GM18502 (cell line): ENCODE data around the gene GNAI3.

ENCODE experiments used
- ATAC-seq: cut with Tn5 transposase; IDR thresholded peaks from one replicate; pipeline ENCODE4 v1.9.1; 2021; ENCODE audit warnings: mild to moderate bottlenecking; ENCODE audit not compliant: unreplicated experiment, poor library complexity

Gene GNAI3

DNA sequence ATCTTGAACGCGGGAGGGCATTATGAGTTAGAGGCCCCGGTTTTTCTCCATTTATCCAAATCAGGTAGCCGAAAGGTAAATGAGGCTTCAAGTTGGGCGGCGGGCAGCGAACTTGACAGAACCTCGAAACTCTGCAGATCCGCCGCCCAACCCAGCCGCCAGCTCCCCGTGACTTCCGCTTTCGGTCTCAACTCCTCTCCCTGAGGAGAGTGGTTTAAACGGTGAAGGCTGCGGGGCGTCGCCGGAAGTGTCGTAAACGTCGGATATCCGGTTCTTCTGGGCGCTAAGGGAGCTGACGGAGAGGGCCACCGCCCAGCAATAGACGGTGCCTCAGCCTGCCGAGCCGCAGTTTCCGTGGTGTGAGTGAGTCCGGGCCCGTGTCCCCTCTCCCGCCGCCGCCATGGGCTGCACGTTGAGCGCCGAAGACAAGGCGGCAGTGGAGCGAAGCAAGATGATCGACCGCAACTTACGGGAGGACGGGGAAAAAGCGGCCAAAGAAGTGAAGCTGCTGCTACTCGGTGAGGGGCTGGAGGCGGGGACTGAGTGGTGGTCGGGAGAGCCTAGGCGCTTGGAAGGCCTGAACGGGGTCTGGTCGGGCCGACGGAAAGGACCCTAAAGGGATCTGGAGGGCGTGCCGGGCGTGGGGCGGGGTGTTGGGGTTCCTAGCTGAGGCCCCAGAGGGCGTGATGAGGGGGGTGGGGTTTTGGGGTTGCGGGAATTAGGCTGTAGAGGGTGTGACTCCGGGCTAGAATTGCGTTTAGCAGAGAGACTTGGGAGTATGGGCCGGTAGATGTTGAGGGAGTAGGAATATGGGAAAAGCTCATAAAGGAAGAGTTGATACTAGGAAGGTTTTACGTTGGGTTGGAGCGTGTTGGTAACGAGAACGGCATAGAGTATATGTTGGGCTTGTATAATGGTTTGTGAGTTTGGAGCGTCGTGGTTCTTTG lies at the start of gene GNAI3:
GNAI3 (plus strand) TSS at position 295 of the 947 bp plus-strand sequence; CDS start at position 401, 106 bp downstream.
- ATAC-seq = peak; percentile 87

DNA sequence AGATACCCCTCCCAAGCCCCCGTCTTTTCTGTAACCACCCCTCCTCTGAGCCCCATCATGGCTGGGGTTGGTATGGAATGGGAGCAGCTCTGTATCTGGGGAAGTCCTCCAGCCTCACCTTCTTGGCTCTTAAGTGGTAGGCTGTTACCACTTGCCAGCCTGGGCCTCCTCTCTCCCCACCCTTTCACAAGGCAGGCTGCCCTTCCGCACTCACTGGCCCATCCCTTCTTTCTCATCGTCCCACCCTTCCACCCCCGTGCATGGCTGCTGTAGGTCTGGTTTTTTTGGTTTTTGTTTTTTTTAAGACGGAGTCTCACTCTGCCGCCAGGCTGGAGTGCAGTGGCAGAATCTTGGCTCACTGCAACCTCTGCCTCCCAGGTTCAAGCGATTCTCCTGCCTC lies 49.3 kb upstream of the GNAI3 start:
- no peak for ATAC-seq

DNA sequence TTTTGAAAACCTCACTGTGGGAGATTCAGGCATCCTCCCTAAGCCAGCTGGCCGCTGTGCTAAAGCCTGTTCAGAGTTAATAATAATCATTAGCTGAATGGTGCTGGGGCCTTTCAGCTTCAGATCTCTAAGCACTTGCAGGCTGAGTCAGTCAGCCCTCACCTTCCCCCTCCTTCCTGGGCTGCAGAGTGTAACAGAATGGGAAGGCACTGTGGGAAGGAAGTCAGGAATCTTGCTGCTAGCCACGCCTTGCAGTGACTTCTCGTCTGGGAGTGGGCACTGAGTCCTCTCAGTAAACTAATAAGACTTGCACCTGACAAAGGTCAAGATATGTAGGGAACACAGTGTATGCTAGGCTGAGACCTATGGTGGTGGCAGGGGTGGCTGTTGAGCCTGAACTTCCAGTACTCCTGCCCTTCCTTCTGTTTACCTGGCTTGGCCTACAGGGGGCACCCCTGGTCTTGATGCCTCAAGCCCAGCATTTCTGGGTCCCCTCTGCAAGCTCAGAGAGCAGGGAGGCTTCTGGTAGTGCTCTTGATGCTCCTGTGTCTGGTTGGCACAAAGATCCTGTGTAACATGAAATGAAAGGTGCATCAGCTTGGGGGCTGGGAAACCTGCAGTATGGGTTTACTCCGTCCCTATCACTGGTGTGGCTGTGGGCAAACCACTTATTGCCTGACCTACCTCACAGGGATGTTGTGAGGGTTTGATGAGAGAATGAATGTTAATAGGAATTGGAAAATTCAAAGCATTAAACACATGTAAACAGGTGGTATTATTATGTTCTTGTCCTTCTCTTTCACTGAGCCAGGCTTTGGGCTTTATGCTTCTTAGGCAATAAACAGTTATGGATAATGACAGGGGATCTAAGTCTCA lies 48.5 kb upstream of the GNAI3 start:
- no peak for ATAC-seq

DNA sequence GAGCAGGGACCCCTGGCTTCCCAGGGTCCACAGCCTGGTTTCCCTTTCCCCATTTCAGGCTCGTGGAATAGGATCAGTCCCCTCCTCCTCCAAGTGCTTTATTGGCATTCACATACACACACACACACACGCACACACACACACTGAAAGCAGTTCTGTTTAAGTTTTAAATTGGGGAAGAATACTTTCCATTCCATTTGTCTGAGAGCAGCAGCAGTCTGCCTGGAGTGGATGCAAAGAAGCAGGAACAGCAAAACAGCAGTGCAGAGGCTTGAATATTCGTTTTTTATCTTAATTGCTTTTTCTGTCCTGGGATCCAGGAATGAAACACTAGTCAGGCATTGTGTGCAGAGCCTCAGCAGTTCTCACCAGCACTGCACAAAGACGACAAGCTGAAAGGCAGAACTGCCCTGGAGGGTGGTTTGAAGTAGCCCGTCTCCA lies 47.5 kb upstream of the GNAI3 start:
- ATAC-seq = no peak

DNA sequence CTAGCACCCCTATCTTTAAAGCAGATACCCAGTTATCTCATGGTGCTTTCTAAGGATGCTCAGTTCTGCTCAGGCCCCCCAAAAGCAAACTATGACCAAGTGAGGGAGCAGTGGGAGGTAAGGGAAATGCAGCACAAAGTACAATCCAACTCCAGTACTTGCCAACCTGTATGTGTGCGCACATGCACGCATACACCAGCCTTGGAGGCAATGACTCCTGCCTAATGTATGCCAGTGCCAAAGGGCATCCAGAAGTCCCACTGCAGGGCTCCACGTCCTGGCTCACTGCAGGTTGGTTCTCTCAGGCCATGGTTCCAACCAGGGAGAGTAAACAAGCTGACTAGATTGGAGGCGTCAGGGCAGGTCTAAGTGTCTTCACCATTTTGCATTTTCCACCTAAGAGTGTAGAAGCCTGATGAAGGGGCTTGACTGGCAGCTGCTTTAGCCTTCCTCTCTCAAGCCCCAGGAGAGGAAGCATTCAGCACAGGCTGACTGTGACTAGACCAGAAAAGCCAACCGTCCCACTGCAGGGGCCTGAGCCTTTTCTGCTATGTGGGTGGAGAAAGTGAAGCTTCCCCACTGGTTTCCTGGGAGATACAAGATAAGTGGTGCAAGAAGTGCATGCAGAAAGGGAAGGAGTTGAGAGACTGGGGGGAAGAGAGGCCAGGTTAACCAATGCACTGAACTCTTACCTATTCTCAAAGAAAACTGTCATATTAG lies 46.6 kb upstream of the GNAI3 start:
- ATAC-seq = no peak

DNA sequence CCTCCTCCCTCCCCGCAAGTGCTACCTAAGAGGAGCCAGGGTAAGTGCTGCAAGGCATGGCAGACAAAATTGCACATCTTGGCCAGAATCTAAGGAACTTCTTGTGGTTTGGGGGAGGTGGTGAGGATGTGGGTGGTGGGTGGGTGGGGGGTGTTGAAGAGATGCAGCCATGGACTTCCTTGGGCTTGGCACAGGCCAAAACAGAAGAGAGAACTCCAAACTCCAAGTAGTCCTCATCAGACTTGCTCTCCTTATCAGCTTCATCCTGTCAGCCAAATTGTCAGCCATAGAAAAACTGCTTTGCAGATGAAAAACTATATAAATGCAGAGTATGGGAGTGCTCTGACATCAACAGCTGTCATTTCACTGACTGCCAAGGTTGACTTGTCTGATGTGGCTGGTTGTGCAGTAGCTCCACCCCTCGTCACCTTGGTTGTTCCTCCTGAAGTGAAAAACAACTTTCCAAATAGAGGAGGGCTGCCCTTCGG lies 46.0 kb upstream of the GNAI3 start:
- ATAC-seq = no peak

DNA sequence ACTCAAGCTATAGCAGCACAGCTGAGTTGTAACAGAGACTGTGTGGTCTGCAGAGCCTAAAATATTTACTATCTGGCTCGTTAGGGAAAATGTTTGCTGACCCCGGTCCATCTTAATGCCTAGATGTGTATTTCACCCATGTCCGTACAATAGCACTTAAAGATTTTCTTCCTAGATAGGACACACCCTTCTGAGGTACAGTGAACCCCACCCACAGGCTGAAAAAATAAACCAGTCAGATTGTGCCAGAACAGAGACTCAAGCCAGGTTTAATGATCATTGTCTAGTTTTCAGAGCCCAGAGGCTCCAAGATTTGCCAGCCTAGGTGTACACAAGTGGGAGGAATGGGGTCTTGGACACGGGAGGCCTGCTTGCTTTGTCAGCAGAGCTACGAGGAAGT lies 44.5 kb upstream of the GNAI3 start:
- no peak for ATAC-seq

DNA sequence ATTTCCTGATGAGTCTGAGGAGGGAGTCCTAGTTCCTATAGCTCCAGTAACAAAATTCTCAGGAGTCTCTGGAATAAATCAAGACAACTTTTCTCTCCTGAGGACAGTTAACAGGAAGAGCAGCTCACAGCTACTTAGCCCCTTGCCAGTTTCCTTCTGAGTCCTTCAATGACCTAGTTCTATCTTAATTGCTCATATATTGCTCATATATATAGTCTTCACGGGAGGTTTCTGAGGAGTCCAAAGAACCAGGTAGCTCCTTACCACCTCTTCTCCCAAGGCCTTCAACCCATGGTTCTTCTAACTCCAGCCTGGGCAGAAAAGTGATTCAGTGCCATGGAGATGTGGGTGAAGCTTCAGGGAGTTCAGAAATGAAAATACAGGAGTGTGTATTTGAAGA lies 43.4 kb upstream of the GNAI3 start:
- ATAC-seq = no peak

DNA sequence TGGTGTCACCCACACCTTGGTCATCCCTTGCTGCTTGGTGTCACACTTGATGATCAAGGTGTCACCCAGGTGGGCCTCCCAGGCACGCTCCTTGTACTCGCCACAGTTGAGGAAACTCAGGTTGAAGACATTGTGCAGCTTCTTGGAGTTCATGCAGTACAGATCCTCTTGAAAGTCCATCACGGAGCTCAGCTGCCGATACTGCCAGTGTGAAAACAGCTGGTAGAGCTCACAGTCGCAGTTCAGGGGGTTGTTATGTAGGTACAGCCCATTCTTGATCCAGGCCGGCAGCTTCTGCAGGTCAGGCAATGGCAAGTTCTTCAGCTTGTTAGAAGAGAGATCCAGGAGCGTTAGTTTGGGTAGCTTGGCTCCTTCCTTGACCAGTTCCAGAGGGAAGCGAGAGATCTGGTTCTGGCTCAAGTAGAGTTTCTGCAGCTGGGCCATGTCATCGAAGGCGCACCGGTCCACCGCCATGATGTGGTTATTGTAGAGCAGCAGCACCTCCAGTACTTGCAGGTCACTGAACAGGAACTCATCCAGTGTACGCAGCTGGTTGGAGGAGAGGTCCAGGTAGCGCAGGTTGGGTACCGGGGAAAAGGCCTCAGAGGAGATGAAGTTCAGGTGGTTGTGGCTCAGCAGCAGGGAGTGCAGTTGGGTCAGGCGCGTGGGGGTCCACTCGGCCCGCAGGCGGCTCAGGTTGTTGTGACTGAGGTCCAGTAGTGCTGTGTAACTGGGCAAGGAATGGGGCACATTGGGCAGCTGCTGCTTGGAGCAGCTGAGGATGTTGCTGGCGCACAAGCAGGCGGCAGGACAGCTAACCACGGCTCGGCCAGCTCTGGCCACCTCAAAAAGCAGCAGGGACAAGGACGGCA lies 40.2 kb upstream of the GNAI3 start:
- ATAC-seq = no peak

DNA sequence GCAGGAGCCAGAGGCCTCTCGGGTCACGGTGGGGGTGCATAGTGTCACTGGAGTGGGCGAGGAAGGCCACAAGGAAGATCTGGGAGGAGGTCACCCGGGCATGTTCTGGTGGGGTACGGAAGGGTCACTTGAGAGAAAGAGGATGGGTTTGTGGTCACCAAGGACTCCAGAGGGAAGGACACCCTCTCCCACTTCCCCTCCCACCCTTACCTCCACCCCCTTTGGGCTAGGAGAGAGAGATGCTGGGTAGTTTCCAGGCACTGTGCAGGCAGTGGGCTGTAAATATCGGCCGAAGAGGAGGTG lies 39.6 kb upstream of the GNAI3 start:
- ATAC-seq = no peak

DNA sequence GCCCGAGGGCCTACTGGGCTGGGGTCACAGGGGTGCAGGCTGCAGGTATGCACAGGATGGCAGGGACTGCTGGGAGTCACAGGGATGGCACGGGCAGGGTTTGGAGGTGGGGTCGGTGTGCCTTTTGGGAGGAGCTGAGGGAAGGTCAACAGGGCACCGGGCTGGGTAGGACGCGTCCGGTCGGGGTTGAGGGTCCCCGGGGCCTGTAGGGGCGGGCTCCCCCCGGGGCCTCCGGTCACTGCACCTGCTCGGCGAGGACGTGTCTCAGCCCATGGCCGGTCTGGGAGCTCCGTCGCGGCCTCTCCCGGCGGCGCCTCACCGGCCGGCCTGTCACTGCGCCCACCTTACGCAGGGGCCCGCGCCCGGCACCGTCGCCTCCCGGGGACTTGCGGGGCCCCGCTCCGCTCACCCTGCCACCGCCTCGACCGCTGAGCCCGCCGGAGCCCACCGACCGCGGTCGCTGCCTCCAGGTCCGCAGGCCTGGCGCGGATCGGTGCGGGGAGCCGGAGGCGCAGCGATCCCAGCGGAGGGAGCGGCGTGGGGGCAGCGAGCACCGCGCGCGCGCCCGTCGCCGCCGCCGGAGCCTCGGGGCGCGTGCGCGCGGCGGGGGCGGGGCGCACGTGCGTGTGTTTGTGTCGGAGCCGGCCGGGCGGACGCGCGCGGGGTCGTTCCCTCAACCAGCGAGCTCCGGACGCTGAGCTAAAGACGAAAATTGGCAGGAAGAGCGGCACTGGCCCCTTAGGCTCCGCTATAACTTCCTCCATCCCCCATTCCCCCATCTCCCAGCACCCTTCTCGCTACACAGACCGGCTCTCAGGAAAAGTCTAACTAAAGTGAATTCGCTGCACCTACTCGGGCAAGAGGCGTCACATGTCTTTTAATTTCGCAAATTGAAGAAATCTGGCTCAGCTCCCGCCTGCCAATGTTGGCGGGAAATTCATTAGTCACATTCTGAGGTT lies 39.0 kb upstream of the GNAI3 start, which contains the start of gene AMIGO1:
AMIGO1 (minus strand) TSS at position 552 of the 959 bp plus-strand sequence. CDS start 815 bp downstream, outside the sequence.
- ATAC-seq = peak; percentile 74

DNA sequence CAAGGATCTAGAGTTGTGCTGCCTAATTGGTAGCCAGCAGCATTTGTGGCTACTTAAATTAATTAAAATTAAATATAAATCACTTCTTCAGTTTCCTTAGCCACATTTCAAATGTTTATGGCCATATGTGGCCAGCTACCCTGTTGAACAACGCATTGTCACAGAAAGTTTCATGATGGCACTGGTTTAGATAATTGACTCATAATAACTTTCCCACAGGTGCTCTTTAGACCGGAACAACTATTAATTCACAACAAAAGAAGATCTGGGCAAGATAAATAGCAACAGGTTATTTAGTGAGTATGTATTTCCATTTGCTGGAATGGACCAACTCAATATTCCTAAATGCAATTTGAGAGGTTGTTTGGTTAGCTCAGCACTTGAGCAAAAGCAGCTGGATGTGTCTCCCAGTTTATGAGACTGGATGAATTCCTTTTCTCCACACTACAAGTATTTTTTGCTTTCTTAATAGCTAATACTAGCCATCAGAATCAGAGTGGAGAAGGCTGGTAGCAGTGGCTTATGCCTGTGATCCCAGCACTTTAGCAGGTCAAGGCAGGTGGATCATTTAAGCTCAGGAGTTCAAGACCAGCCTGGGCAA lies 35.2 kb upstream of the GNAI3 start:
- ATAC-seq = no peak

DNA sequence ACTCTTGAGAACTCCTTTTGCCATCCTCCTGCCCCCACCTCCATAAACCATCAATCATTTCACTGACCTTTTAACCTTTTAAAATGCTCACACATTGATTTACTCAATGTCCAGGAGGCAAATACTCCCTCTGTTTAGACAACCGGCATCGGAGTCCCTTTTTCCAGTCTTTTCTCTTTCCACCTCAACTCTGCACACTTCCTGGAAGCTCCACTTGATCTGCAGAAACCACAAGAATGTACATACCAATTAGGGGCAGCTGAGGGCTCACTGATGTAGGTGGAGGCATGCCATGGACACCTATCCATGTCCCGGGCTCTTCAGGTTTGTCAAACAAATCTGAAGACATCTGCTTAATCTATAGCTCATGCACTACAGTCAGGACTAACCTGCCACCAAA lies 33.6 kb upstream of the GNAI3 start:
- ATAC-seq = no peak

DNA sequence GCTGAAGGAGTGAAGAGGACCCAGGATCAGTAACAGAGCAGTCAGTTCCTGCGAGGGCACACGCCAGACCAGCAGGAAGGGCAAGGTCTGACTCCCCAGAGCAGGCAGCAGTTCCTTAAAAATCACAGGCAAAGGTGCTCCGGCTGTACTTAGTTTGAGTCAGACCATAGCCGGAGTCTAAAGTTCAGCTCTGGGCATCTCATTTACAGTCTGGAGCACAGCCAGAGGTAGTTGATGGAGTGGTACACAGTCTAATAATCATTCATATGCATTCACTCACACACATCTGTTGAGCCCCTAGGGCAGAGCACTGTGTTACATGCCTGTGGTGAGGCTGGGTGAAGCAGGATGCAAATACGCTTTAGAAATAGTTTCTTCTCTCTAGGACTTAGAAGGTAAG lies 31.5 kb upstream of the GNAI3 start:
- no peak for ATAC-seq

DNA sequence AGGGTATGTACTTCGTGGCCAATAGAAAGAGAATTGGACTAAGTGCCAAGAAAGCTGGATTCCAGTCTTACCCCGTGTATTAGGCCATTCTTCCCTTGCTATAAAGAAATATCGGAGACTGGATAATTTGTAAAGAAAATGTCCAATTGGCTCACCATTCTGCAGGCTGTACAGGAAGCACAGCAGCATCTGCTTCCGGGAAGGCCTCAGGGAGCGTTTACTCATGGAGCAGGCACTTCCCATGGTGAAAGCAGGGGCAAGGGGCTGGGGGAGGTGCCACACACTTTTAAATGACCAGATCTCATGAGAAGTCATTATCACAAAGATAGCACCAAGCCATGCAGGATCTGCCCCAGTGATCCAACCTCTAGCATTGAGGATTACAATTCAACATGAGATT lies 31.1 kb upstream of the GNAI3 start:
- ATAC-seq = no peak

DNA sequence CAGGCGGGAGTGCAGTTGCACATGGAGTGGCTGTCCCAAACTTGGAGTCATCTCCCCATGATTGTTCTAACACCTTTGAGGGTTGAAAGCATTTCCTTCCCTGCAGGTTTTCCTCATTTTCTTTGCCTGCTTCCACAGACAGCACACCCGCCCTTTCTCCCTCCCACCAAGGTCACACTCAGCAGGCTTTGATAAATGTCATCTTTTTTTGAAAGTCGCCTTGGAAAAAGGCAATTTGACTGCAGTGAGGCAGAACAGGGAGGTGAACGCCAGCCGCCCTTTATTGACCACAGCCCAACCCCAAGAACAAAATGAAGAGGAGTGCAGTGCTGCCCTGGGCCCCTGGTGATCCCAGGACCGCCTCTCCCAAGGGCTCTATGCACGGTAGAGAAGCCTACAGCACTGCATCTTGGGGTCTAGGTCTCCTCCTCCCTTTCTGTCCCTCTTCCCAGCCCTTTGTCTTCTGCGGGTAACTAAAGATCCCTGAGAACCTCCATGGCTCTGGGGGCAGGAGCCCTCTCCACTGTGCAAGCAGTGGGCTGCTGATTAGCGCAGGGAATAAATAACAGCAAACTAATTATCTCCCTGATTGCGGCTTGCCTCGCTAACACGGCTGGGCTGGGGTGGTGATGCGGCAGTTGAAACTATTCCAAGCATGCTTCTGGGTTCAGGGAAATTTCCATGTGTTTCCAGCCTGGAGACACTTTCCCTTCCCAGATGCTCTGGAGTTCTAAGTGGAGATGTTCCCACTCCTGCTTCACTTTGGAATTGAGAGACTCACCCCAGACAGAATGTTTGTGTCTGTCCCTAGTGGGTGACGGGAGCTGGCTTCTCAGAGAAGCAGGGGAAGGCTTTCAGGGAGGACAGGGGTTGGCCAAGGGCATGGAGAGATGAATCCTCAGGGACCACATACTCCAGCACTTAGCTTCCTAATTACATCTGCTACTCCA lies 27.1 kb upstream of the GNAI3 start:
- no peak for ATAC-seq

DNA sequence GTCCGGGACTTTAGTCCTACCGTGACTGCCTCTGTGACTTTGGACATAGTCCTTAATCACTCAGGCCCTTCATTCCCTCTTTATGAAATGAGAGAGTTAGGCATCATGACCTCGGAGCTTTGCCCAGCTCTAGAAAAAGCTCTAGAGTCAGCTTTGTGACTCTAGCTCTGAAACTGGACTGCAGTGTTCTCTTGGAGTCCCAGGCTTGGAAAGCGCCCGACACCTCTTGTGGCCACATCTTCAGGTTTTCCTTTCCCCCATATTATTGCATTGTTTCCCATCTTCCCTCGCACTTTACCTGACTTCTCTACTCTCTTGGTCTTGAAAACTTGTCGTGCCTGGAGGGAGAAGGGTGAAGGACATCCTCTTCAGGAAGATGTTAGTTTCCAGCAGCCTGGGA lies 26.4 kb upstream of the GNAI3 start:
- ATAC-seq = no peak
